Endothelial cell of coronary artery (primary cell): ENCODE data around the gene C9orf50. TPM values are rescaled to one million over a fixed set of nuclear protein-coding genes. Genes with fewer than 3 reads are reported as not detected.

Experiments used
- total RNA-seq: library from RNA; depleted of rRNA; stranded (reverse); fragments of >200 nt; gene quantifications from 2 replicates; pipeline ENCODE4 v1.2.3, GENCODE V29; 2014

C9orf50 gene, protein sequence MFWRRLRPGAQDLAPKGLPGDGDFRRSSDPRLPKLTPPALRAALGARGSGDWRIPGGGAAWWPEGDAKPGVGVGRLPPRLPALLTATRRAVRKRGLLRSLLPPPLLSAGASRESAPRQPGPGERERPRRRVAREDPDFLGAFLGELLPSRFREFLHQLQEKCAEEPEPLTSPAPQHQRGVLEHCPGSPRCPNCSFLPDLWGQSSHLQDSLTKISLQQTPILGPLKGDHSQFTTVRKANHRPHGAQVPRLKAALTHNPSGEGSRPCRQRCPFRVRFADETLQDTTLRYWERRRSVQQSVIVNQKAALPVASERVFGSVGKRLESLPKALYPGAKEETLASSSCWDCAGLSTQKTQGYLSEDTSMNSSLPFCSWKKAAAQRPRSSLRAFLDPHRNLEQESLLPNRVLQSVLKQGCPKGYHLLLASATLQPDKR
- total RNA-seq, result 0.09 TPM in 1 of 2 replicates, not detected in the other

DNA sequence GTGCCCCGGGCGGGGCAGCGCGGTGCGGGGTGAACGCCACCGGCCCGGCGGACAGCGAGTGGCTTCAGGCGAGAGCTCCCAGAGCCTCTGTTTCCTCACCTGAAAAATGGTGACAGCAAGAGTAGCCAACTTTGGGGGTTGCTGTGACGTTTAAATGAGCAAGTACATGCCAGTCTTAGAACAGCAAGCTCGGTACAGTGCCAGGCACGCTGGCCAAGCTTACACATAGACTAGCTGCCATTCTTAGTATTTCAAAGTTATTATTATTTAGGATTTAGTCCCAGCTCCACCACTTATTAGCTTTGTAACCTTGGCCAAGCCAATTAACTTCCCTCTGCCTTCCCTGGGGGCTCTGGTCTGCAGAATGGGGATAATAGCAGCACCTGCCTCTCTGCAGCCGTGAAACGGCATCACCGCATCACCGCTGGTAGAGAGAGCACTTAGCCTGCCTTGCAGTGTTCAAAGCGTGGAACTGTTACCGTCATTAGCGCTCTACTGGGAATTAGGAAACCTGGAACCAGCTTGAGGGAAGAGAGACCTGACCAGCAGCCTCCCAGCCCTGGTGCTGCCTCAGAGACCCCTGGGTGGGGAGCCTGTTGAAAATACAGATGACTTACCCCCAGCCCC, at the start of gene C9orf50:
Gene C9orf50 (minus strand): TSS at position 433 of the 627 bp plus-strand sequence. CDS start 527 bp downstream, outside the sequence.

DNA sequence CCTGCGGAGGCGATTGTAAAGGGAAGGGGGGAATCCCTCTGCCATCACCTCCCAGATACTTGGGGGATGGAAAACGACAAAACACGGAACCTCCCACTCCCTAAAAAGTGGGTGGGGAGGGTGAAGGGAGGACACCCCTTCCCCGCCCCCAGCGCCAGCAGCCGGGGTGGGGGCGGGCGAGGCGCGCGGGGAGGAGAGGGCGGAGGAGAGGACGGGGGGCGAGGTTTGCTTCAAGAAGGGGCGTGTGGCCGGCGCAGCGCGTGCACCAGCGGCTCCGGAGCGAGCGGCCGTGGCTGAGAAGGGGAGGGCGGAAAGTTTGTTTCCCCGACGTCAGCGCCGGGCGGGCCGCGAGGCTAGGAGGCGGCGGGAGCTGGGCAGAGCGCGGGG, 44.5 kb upstream of the C9orf50 start, which contains the start of gene PRRX2:
Gene PRRX2 (plus strand): TSS at position 259 of the 387 bp plus-strand sequence. CDS start 221 bp downstream, outside the sequence.

DNA sequence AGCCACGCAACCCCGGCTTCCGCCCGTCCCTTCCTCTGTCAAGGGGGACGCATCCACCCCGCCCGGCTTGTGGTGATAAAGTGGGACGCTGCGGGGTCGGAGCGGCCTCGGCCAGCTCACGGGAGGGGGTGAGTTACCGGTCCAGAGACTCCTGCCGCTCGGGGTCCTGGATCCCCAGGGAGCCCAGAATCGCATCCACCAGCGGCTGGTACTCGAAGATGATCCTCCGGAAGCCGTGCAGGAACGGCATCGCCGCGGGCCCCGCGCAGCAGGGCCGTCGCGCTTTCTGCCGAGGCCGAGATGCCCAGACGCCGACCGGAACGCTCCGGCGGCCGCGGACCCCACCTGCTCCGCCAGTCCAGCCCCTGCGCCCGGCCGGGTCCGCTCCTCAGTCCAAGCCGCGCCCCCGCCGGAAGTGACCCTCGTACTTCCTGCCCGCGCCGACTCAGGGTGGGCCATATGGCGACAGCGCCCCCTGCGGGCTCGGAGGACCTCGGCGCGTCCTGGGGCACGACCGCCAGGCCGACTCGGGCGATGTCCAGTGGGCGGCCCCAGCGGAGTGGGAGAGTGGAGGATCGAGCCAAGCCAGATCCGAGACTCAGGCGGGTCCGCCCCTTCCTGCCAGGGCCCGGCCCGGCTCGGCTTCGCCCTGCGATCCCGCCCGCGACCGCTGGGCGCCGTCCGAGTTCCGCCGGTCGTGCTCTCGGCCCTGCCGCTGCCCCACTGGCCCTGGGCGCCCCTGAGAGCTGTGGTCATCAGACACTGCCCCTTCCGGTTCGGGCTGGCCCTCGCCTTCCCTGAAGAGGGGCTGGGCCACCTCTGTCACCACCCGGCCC, 21.1 kb upstream of the C9orf50 start, which contains the start of gene ASB6:
Gene ASB6 (minus strand): TSS at position 402 of the 836 bp plus-strand sequence. CDS start 152 bp downstream, at position 250.

DNA sequence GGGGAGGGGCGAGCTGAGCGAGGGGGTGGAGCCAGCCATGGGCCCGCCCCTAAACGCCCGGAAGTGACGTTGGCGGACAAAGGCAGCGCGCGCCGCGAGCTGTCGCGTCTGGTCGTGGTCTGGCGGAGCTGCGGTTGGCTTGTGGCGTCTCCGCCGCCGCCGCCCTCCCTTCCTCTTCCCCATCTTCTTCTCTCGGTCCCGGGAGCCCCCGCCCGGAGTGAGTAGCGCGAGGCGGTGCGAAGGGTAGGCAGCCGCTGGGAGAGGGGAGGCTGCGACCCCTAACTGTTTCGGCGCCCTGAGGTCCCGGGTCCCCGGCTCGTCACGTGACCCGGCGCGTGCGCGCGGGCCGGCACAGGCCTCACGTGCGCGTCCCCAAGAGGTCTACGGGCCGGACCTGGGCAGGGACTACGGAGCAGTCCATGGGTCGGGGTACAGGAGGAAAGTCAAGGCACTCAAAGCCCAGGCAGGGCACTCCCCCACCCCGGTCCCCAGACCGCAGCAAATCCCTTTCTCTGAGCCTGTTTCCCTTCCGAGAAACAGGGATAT, 5.3 kb upstream of the C9orf50 start, which contains the start of gene NTMT1:
Gene NTMT1 (plus strand): TSS at position 85 of the 546 bp plus-strand sequence. CDS start 6,541 bp downstream, outside the sequence.

Other genes with a start within 250 kb of the C9orf50 start
- 36.5 and 40.3 TPM in 2 replicates for gene NTMT1, start 5.1 kb upstream of the C9orf50 start, total RNA-seq
- 11.1 and 14.0 TPM in 2 replicates for gene ASB6, start 21.1 kb upstream of the C9orf50 start, total RNA-seq
- 0.66 TPM in 1 of 2 replicates, not detected in the other for gene PRRX2, start 44.5 kb upstream of the C9orf50 start, total RNA-seq
- gene PTGES, start 131.9 kb upstream of the C9orf50 start, total RNA-seq, result 0.09 and 0.28 TPM in 2 replicates
- 21.6 and 27.0 TPM in 2 replicates for gene TOR1B, start 182.1 kb upstream of the C9orf50 start, total RNA-seq
- gene TOR1A, start 203.0 kb upstream of the C9orf50 start, total RNA-seq, result 27.4 and 28.2 TPM in 2 replicates
- gene C9orf78, start 214.2 kb upstream of the C9orf50 start, total RNA-seq, result 37.5 and 40.7 TPM in 2 replicates
- 7.6 and 9.6 TPM in 2 replicates for gene USP20, start 214.4 kb upstream of the C9orf50 start, total RNA-seq